DMS53 treated with DMSO at 0.1 percent for 48 hours (cell line): Measurements from ENCODE around the gene ADIRF.
"Not testable (repeated sequence)": the region's sequence is repeated elsewhere in the genome, so short reads cannot be mapped to it uniquely, and the experiment has no call there.

Experiments used
- DNase-seq: peaks from one replicate; lab custom pipeline; 2025; ENCODE audit not compliant: unreplicated experiment; lab: John Stamatoyannopoulos, UW

The ADIRF gene

DNA sequence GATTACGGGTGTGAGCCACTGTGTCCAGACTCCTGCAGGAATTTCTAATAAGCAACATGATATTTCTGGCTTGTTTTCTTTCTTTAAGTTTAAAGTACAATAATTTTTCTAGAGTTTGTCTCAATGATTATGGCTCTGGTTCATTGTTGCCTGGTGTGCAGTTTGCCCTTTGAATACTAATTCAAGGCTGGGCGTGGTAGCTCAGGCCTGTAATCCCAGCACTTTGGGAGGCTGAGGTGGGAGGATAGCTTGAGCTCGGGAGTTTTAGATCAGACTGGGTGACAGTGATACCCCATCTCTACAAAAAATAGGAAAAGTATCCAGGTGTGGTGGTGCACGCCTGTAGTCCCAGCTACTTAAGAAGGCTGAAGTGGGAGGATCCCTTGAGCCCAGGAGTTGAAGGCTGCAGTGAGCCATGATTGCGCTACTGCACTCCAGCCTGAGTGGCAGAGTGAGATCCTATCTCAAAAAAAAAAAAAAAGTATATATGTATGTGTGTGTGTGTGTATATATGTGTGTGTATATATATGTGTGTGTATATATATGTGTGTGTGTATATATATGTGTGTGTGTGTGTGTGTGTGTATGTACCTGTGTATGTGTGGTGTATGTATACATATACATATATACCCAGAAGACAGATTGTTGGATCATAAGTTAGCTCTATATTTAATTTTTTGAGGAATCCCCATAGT lies 8.2 kb downstream of the ADIRF start:
- no peak for DNase-seq

DNA sequence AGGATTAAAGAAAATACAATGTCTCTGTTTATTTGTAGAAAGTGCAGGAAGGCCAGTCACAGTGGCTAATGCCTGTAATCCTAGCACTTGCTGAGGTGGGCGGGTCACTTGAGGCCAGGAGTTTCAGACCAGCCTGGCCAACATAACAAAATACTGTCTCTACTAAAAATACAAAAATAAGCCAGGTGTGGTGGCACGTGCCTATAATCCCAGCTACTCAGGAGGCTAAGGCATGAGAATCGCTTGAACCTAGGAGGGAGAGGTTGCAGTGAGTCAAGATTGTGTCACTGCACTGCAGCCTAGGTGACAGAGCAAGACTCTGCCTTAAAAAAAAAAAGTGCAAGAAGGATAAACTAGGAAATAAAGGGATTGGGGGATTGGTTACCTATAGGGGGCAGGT lies 10.2 kb downstream of the ADIRF start:
- DNase-seq: not testable (repeated sequence)

DNA sequence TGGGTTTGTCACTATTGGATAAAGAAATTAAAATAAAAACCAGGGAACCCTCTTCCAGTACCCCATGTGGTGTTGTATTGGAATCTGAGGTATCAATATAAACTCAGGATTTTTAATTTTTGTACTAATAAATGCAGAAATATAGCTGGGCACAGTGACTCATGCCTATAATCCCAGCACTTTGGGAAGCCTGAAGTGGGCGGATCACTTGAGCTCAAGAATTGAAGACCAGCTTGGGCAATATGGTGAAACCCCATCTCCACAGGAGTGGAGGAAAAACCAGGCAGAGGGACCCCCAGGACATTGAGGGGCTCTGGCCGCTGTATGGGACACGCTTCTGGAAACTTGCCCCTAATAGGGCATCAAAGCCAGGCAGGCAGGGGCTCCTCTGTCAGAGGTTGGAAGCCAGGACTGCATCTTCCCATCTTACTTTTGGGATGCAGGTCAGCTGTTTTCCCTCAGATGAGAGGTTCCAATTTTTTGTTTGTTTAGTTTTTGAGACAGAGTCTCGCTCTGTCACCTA lies 11.1 kb downstream of the ADIRF start:
- no peak for DNase-seq

DNA sequence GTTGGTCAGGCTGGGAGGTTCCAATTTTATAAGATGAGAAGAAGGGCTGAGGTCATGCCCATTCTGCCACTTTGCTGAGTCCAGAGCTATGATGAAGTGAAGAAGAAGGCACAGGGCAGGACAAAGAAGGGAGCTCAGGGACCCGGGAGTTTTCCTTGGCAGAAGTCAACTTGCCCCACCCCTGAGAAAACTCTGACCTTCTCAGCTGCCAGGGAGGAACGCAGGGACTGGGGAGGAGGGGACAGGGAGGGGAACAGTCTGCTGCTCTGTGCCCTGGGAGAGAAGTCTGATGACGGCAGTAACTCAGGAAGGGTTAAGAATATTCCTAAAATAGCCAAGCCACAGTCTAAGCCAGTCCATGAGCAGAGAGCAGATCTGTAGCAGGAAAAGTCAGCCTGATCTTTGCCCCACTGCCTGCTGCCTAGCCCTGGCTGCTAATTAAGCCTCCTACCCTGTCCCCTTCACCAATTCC lies 11.7 kb downstream of the ADIRF start:
- no peak for DNase-seq

DNA sequence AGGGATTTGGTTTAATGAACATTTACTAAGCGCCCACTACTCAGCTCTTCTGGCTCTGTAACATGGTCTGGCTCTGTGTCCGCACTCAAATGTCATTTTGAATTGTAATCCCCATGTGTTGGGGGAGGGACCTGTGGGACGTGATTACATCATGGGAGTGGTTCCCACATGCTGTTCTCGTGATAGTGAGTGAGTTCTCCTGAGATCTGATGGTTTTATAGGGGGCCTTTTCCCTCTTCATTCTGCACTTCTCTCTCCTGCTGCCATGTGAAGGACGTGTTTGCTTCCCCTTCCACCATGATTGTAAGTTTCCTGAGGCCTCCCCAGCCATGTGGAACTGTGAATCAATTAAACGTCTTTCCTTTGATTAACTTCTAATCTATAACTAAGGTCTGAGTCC lies 12.7 kb downstream of the ADIRF start:
- not testable (repeated sequence) for DNase-seq

DNA sequence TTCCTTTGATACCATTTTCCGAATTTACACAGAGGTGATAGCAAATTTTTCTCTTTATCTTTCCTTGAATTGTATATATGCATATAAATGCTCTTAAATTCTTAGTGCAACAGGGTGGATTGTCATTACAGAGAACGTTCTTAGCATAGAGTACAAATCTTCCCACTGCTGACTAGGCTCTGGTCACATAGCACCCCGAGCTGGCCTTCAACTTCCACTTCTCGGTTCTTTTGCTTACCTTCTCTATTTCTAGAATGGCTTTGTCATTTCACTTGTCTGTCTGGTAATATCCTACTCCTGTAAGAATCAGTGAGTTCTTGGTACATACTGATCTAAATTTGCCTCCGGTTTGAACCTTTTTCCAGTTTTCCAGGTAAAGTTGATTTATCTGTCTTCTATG lies 13.4 kb downstream of the ADIRF start:
- DNase-seq: no peak

DNA sequence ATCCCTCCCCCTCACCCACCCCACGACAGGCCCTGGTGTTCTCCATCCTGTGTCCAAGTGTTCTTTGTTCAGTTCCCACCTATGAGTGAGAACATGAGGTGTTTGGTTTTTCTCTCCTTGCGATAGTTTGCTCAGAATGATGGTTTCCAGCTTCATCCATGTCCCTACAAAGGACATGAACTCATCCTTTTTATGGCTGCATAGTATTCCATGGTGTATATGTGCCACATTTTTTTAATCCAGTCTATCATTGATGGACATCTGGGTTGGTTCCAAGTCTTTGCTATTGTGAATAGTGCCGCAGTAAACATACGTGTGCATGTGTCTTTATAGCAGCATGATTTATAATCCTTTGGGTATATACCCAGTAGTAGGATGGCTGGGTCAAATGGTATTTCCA lies 16.2 kb downstream of the ADIRF start:
- DNase-seq: not testable (repeated sequence)

DNA sequence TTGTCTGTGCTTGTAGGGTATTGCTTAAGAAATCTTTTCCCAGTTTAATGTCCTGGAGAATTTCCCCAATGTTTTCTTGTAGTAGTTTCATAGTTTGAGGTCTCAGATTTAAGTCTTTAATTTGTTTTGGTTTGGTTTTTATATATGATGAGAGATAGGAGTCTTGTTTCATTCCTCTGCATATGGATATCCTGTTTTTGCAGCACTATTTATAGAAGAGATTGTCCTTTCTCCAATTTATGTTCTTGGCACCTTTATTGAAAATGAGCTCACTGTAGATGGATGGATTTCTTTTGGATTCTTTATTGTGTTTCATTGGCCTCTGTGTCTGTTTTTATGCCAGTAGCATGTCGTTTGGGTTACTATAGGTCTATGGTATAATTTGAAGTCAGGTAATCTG lies 20.2 kb downstream of the ADIRF start:
- DNase-seq: no peak

DNA sequence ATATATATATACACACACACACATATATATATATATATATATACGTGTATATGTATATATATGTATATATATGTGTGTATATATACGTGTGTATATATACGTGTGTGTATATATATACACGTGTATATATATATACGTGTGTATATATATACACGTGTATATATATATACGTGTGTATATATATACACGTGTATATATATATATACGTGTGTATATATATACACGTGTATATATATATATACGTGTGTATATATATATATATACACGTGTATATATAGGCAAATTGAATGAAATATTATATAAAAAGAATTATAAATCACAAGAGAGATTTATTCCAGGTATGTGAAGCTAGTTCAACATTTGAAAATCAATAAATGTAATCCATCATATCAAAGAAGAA lies 23.1 kb downstream of the ADIRF start:
- not testable (repeated sequence) for DNase-seq

DNA sequence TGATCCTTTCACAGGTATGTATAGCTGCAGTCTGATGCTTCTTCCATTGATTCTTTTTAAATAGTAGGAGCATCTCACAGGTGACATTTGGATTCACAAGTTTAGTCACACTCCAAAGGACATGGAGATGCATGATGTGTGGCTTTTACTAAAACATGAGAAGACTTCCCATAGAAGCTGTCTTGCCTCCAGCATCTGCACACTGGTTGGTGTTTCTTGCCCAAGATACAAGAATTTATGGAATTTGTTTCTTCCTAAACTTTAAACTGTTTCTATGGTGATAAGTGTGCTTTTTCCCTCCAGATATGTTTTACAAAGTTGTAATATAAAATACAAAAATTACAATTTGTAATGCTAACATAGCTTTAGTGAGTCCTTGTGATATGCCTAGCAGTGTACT lies 24.2 kb downstream of the ADIRF start:
- DNase-seq: no peak

DNA sequence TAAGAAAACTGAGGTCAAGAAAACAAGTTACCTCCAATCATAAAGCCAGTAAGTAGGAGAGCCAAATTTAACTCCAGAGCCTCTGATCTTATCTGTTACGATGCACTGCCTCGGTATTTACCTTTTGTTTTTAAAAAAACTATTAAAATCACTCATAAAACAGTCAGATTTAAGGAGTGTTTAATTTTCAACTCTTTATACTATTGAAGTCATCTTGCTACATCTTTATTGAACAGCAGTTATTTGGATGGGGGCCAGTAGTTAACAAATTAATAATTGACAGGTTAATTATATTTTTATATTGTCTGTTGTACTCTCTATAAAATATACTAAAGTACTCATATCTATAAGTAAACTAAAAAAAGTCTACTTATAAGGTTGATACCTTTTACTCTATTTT lies 24.6 kb downstream of the ADIRF start:
- no peak for DNase-seq

DNA sequence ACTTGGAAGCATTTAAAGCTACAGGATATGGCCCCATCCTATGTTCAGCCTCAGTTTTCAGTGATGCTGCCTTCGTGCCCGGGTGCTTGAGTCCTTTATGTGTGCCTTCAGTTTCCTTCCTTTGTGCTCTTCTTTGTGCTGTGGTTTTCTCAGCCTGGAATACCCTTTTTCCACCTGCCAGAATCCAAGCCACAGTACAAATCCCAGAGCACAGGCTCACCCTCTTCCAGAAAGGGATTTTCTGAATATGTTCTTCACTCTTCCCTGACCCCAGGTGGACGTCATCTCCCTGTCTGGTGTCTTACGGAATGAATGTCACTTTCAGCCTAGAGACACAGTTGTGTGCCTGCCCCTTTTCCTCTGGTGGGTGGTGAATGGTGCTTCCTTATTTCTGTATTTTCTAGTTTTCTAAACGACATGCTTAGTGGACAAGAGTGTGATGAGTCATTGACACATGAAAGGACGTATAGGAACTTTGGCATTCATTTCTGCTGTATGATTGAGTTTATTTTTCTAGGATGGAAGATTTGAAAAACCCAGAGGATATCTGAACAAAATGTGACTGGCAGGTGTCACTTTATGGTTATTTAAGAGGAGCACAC lies 31.6 kb downstream of the ADIRF start:
- DNase-seq: not testable (repeated sequence)

DNA sequence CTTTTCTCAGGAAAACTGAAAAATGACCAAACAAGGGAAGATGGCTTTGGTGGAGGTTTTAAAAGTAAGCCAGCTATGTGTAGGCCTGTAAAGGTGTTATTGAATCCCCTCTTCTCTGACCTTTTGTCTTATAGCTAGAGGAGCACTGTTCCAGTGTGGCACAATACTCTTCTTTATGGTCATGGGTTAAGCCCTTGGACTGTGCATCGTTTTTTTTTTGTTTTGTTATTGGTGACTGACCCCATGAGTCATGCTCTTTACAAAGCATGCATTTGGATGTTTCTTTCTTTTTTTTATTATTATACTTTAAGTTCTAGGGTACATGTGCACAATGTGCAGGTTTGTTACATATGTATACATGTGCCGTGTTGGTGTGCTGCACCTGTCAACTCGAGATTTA lies 32.2 kb downstream of the ADIRF start:
- no peak for DNase-seq

DNA sequence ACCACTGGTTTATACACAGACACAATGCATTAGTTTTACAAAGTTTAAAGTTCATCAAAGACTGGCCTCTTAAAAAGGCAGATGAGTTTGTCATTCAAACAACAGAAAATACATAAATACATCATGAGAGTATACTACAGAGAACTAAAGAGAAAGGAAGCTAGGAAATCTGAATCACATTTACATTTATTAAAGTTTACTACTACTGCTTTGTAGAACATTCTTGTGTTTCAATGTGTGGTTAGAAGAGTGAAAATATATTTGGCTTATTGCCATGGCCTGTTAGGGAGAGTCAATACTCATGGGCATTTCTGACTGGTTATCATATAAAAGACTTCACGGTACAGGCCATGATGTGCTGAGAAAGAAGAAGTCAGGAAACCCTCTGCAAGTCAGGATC lies 38.8 kb downstream of the ADIRF start:
- DNase-seq: not testable (repeated sequence)

DNA sequence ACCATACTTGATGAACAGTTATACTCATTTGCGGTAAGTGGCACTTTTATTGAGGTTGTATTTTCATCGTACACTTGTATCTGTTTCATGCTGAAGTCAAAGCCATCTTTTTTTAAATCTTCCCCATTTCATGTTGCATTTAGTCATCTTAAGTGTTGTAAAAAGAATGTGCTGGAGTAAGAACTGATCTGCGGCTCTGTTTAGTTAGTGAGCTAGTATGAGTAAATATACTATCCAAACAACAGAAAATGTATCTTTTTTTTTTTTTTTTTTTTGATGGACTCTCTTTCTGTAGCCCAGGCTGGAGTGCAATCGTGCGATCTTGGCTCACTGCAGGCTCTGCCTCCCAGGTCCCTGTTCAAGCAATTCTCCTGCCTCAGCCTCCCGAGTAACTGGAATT lies 39.4 kb downstream of the ADIRF start:
- not testable (repeated sequence) for DNase-seq

DNA sequence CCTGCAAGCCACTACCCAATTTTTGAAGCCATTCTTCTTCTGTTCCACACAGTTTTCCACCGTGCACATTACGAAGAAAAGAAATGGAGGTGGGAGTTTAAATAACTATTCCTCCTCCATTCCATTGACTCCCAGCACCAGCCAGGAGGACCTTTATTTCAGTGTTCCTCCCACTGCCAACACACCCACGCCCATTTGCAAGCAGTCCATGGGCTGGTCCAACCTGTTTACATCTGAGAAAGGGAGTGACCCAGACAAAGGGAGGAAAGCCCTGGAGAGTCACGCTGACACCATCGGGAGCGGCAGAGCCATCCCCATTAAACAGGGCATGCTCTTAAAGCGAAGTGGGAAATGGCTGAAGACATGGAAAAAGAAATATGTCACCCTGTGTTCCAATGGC lies 40.0 kb downstream of the ADIRF start:
- DNase-seq: not testable (repeated sequence)

DNA sequence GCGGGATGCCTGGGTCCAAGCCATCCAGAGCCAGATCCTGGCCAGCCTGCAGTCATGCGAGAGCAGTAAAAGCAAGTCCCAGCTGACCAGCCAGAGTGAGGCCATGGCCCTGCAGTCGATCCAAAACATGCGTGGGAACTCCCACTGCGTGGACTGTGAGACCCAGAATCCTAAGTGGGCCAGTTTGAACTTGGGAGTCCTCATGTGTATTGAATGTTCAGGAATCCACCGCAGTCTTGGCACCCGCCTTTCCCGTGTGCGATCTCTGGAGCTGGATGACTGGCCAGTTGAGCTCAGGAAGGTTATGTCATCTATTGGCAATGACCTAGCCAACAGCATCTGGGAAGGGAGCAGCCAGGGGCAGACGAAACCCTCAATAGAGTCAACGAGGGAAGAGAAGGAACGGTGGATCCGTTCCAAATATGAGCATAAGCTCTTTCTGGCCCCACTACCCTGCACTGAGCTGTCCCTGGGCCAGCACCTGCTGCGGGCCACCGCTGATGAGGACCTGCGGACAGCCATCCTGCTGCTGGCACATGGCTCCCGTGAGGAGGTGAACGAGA lies 40.9 kb downstream of the ADIRF start:
- not testable (repeated sequence) for DNase-seq

DNA sequence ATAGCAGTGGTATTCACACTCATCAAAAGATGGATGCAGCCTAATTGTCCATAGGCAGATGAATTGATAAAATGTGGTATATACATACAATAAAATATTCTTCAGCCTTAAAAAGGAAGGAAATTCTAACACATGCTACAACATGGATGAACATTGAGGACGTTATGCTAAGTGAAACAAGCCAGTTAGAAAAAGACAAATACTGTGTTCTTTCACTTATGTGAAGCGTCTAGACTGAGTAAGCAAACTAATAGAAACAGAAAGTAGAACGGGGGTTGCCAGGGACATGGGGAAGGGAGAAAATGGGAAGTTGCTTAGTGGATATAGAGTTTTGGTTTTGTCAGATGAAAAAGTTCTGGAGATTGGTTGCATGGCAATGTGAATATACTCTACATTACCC lies 45.2 kb downstream of the ADIRF start:
- not testable (repeated sequence) for DNase-seq

DNA sequence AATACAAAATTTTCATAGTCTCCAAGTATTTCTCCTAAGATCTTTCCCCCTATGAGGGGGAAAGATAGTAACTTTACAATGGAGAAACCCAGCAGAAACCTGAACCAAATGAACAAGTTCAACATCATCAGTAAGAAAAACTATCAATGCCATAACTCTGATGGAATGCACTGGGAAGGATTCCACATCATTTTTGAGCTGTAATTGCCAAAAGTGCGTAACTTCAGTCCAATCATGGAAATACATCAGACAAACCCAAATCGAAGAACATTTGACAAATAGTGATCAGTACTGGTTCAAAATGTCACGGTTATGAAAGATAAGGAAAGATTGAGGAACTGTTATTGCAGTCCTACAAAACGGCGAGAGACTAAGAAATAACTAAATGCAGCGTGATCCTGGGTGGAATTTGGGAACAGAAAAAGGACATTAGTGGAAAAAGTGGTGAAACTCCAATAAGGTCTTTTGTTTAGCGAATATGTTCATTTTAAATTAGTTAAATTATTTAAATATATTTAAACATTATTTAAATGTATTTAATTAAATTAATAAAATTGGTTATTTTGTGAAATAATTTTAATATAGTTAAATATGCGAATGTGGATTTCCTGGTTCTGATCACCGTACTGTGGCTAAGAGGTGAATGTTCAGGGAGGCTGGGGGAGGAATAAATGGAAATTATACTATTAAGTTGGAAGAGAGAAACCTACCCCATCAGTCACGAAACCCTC lies 46.9 kb downstream of the ADIRF start:
- not testable (repeated sequence) for DNase-seq

DNA sequence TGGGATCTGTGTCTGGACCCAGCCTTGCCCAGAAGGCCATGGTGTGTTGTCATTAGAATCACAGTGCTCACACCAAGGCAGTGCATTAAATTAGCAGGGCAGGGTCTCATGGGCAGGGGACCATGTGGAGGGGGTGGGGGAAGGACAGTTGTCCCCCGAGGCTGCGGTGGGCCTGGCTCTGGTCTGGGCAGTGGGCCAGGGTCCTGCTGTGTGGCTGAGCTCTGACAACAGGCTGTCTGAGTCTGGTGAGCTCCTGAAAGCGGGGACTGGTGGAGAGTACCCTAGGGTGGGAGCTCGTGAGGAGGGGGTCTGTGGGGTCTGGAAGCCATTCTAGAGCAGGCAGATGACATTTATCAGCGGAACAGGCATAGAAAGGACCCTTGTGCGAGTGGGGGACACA lies 49.8 kb downstream of the ADIRF start:
- not testable (repeated sequence) for DNase-seq

DNA sequence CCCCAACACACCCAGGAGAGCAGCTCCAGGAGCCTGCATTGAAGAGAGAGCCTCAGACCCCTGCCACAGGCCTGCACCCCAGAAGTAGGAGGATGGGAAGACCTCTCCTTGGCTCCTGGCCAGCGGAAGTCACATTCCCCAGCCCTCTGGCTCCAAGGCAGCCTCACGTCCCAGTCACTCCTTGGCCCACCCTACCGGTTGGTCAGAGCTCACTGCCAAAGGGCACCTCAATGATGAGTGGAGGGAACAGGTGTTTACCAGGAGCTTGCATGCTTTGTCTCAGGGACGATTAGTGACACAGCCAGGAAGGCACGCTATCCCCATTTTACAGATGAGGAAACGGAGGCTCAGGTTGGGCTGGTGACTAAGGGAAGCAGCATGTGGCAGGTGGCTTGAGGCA lies 50.8 kb downstream of the ADIRF start:
- not testable (repeated sequence) for DNase-seq

DNA sequence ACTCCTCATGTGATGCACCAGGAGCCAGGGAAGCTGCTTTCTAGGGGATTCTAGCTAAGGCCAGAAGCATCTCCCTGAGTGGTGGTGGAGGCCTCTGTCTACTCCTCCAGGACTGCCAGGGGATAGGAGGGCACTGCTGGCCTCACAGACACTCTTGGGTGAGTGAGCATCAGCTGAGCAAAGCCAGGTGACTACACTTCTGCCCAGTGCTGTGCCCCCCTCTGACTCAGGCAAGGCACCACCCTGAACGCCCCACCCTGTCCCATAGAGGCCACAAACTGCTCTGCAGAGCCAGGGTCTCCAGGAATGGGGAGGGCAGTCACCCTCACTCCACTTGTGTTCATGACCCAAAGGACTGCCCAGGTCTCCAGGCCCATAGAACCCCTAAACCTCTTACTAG lies 51.2 kb downstream of the ADIRF start:
- DNase-seq: not testable (repeated sequence)
